GM03348 (cell line): Measurements from ENCODE around the gene PTGER3.
"Not testable (repeated sequence)": the region's sequence is repeated elsewhere in the genome, so short reads cannot be mapped to it uniquely, and the experiment has no call there.

Experiments used
- DNase-seq: peaks from one replicate; pipeline ENCODE4 v3.0.0; 2012; ENCODE audit warnings: low spot score

Gene PTGER3

DNA sequence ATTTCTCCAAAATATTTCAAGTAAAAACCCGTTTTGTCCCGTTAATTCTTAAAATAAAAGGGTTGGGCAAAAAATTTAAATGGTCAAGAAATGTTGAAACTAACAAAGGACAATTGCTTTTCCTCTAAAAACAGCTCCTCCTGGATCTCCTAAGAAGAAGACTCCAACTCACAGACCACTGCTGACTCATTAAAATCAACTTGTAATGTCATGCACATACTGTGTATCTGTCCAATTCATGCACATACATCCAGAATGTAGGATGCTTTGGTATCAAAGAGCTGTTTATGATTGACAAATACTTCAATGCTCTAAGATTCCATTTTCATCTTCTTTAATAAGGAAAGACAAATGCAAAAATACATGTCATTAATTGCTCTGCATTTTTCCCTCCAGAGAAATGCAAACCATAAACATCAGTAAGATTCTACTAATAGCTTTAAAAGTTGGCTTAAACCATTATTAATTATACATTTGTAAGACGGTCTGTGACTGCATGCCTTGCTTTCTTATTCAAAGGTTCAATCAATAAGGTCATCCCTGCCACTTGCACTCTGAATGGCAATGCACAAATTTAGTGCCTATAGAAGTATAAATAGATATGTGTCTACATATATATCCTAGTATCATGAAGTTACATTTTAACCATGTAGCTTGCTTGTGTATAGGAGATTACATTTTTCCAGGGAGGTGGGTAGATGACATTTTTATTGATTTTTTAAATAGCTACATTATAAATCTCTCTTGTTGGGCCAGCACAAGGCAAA is 44.7 kb downstream of the PTGER3 start:
- no peak for DNase-seq

DNA sequence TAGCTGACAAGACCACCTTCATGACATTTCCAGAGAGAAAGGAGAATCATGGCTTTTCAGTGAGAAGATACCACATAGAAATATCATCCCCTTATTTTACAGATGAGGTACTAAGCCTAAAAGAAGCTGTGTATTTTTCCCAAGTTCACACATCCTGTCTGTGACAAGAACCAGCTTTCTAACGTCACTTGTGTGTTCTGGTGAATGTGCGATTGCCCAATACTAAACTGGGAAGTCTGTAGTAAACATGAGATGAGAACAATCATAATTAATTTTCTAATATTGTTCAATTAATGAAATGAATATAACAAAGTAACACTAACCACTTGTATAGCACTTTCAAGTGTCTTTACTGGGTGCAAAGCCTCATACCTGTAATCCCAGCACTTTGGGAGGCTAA is 46.0 kb downstream of the PTGER3 start:
- DNase-seq, result no peak

DNA sequence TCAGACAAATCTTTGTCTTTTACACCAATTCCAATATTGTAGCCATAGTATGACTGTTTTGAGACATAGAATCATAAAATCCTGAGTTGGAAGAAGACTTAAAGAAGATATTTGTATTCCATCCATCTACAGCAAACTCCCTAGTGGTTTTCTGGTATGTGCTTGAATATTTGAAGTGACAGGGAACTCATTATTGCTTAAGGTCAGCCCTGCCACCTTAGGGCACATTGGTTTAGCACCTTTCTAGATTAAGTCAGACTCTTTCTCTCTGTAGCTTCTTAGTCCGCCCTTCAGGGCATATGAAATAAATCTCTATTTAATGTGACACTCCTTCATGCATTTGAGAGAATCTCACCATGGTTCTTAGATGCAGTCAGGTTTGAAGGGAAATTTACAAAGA is 49.8 kb downstream of the PTGER3 start:
- no peak for DNase-seq

DNA sequence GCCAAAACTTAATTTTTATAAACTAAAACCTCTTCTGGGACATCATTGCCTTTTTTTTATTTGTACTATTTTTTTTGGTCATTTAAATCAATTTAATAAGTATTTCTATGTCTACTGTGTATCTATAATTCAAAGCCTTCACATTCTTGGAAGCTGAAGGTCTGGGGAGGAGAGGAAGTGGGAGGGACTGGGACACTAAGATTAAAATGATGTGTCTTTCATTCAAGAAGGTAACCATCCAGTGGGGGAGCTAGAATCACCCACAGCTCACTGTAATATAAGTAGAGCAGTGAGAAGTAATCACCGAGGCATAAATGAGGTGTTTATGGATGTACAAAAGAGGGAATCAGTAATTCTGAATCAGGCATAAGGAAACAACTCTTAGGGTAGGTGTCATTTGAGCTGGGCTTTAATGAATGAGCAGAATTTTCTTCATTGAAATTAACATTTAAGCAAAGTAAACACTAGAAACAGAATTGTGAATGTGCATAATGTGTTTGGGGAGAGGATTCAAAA is 52.8 kb downstream of the PTGER3 start:
- DNase-seq, result no peak

DNA sequence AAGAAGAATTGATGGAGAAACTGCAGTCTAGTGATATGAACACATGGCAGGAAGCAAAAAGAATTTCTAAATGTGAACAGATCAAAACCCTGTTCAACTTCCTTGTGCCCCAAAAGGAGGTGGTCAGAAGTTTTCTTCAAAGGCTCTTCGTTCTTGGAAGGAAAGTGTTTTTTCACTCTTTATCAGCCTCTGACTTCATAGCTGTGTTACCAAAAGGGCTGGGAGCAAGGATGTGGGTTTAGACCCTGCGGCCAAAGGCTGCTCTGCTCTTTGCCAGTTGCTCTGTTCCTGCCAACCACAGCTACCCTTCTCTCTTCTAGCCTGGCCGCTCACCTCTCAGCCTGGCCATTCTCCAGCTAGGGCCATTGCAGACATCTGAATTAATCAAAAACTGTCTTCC is 53.8 kb downstream of the PTGER3 start:
- no peak for DNase-seq

DNA sequence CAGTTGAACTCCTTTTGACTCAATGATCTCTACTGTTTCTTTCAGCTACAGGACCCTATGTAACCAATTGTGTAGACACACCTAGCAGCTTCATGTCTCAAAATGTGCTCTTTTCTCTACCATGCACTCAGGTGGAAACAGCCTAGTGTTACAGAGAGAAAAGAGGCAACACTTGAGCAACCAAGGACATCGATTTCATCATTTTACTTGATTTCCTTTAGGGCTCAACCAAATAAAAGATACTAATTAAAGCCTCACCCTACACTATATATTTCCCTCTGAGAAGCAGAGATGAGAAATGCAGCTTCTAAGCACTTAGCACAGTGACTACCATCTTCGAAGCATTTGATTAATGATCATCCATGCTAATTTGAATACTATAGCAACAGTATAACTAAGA is 55.1 kb downstream of the PTGER3 start:
- no peak for DNase-seq

DNA sequence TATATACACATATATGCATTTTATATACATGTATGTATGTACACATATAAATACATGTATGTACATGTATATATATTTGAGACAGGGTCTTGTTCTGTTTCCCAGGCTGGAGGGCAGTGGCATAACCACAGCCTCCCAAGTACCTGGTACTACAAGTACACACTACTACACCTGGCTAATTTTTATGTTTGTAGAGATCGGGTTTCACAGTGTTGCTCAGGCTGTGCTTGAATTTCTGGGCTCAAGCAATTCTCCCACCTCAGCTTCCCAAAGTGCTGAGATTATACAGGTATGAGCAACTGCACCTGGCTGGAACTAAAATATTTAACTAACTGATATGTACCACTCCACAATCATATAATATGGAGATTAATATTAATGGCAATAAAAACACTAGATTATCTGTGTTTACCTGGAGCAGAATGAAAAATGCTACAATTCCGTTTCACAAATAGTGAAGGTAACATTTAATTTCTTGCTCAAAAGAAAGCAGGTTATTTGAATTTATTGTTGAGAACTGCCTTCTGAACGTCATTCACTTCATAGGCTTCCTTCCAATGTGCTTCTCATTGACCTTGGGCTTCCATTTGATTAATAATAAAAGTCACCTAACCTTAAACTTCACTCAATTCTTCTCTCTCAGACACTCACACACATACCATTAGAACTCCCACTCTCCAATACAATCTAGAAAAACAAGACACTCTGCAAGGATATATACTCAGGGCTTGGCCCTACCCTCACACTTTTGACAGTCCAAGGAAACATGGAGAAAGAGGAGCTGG is 57.0 kb downstream of the PTGER3 start:
- DNase-seq, result no peak

DNA sequence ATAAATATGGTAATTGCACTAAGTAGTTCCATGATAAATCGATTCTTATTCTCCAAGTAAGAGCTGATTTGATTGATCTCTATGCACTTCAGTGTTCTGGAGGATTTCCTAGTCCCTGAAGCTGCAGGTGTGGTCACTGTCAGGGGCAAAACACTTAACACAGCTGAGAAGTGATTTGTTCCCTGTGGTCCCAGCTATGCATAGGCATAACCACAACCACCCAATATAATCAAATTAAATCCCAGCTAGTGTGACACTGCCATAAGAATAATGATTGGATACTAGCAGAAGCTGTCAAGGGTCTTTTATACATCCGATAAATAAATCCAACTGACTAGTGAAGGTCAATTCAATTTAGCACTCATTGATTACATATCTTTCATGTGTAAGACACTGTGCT is 60.1 kb downstream of the PTGER3 start:
- no peak for DNase-seq

DNA sequence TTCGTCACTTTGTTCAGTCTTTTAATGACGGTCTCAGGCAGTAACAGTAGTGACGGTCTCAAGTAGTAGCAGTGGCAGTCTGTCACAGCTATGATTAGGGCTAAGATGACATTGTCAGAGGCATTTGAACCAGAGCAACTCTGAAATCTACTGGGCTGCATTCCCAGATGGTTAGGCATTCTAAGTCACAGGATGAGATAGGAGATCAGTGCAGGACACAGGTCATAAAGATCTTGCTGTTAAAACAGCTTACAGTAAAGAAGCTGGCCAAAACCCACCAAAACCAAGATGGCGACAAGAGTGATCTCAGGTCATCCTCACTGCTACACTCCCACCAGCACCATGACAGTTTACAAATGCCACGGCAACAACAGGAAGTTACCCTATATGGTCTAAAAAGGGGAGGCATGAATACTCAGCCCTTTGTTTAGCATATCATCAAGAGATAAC is 61.8 kb downstream of the PTGER3 start:
- not testable (repeated sequence) for DNase-seq

DNA sequence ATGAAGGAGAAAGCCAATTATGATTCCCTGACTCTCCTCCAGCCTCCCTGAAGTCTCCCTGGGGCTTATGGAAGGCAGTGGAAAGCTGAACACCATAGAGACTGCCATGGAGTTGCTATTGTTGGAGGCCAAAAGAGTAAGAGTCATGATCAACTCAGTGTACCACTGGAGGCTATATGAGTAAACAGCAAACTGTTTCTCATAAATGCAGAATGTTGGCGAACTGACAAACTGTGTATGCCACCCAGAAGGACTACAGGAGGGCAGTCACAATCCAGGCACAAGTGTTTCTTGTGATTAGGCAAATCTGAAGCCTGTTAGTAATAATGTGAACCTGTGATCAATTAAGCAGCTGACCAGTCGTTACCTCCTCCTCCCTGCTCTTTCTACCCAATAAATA is 62.3 kb downstream of the PTGER3 start:
- DNase-seq, result not testable (repeated sequence)

DNA sequence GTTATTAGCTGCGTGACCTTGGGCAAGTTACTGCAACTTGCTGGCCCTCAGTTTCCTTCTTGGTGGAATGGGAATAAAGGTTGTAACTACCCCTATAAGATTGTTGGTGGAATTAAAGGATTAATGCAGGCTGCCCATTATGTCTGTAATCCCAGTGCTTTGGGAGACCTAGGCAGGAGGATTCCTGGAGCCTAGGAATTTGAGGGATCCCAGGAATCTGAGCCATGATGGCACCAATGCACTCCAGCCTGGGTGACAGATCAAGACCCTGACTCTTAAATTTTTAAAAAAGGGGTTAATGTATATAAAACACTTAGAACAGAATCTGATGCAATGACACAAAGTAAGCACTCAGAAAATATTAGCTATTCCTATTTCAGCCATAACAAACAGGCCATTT is 67.3 kb downstream of the PTGER3 start:
- no peak for DNase-seq

DNA sequence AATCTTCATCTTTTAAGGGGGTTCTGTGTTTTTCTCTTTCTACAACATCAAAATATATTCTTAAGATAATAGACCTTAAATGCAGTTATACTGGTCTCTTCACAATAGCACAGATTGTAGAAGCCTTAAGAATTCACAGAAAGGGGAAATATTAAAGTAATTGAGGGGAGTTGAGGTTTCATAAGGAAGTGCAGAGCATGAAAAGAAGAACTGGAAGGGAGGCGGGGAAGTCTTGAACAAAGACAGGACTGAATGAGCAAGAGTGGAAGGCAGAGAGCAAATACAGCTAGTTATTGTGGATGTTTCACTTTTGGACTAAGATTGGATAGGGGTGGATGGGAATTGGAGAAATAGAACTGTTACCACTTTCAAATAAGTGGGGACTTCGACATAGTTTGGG is 67.7 kb downstream of the PTGER3 start:
- DNase-seq, result no peak

DNA sequence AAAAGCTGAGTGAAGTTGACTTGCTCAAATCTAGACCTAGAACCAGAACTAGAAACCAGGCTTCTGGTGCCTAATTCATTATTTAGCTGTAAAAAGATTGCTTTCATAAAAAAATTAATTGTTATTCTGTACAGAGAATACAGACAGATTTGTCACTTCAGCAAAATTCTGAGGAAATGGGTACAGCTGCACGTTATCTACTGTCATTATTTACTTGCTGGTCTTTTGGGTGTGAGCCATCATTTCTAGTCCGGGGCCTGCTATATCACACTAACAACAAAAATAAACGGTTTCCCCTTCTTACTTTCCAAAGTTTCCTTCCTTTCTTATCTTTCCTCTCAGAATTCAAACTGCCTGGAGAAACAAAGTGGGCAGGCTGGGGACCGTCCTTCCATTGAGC is 68.3 kb downstream of the PTGER3 start:
- DNase-seq, result no peak

DNA sequence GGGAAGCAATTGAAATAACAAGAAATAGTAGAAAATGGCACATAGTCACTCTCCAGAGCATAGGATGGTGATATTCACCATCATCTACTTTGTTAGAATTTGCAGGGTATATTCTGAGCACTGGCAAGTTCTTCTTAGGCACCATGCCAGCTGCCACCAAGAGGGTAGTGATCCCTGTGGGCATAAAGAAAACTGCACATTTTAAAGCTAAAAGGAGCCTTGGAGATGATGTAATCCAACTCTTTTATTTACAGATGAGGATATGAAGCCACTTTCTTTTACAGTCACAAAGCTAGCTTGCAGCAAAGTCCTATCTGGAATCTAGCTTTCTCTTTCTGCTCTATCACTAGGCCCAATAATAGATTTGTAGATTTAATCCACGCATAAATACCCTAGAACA is 69.0 kb downstream of the PTGER3 start:
- no peak for DNase-seq

DNA sequence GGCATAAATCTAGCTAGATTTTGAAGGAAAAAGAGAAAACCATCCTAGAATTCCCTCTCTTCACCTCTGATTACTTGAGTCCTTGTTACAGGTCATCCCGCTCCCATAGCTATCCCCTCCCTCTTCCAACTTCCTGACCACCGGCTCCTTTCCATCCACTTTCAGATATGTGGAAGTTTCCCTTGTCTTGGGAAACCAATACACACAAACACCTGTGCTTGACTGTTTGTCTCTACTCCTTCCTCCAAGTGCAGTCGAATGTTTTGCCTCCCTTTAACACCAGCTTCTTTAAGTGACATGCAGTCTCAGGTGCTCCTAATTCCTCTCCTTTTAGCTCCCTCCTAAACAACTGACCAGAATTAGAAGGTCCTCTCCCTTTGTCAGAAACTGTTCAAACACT is 70.0 kb downstream of the PTGER3 start:
- no peak for DNase-seq

DNA sequence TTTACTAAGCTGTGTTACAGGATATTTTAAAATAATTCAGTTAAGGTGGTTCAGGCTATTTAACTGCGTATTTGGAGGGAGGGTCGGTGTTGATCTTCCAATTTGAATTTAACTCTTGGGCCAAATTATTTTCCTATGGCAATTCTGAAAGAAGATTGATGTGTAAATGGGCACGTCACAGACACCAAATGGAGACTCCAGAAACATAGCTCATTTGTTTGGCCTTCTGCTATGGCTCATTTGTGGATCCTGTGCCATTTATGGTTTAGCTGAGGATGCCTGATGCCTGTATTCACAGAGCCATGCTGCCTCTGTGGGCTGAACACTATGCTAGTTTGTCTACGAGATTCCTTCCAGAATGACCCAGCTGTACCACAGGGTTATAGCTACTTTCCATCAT is 70.6 kb downstream of the PTGER3 start:
- no peak for DNase-seq

DNA sequence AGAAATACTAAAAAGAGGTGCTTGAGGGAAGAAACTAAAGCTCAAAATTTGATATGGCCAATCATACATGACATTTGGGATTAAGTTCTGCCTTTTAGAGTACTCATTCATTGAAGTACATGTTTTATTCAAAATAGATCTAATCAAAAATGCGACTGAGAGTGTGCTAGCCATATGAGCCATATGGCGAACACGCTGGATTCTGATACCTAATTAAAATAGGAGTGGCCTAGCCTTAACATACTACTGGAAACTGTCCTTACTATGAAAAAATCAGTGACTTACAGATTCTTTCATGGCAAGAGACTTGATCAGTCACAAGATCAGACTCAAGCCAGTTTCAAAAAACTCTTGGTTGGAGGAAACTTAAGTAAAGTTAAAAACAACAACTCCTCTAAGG is 73.9 kb downstream of the PTGER3 start:
- no peak for DNase-seq

DNA sequence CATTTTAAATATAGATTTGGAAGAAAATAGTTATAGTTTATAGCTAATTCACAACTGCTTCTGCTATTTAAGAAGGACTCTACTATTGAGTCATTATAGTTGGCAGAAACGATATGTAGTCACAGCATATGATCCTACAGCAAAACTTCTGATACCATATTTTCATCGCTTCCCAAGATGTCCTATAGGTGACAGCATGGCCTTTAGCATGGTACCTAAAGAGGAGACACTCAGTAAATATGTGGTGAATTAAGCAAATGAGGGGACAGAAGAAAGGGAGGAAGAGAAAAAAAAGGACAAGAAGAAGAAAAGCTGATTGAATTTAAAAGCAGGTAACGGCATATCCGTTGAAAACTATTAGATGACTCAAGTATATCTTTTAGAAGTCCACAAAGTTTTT is 77.2 kb downstream of the PTGER3 start:
- no peak for DNase-seq

DNA sequence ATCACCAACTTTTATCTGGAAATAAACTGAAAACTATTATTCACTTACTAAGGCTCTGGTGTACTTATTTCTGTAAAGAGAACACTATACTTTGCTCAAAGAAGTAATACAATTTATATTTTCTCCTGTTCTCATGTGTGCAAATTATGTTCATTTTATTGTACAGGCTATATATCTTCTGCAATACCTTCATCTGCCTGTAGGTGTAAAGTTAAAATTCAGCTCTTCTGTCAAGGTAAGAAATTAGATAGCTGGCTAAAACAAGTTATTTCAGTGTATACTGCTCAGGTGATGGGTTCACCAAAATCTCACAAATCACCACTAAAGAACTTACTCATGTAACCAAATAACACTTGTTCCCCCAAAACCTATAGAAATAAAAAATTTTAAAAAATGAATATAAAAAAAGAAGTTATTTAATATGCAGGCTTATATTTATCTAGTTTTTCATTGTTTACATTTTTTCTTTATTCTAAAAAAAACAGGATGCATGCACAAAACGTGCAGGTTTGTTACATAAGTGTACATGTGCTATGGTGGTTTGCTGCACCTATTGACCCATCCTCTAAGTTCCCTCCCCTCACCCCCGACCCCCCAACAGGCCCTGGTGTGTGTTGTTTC is 81.5 kb downstream of the PTGER3 start:
- no peak for DNase-seq

DNA sequence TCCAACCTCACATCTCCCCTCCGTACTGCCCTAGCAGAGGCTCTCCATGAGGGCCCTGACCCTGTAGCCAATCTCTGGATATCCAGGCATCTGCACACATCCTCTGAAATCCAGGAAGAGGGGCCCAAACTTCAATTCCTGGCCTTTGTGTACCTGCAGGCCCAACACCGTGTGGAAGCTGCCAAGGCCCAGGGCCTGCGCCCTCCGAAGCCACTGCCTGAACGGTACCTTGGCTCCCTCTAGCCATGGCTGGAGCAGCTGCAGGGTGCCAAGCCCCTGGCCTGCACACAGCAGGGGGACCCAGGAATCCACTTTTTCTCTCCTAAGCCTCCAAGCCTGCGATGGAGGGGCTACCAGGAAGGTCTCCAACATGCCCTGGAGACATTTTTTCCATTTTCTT is 84.2 kb downstream of the PTGER3 start:
- DNase-seq, result no peak

DNA sequence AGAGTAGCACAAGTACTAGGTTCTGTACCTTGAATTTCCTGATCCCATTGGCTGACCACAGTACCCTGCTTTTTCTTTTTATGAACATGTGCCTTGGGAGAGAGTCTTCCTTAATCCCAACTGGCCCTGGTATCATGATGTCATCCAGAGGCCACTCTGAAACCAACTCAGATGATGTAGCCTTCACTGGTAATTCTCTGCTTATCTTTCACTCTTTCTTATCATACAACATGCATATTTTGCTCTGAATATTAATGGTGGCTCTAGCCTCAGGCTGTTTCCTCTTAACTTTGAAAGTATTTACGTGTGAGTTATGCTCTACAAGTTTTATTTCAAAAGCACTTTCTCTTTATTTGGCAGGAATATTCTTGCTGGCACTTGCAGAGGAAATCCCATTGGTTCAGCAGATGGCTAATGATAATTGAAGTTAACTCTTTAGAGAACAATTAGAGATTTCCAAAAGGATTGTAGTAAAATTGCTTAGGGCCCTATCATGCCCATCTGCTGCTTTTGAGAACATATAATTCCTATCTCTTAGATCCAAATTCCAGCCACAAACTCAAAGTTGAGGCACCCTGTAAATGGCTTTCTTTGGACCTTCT is 86.1 kb downstream of the PTGER3 start:
- no peak for DNase-seq

DNA sequence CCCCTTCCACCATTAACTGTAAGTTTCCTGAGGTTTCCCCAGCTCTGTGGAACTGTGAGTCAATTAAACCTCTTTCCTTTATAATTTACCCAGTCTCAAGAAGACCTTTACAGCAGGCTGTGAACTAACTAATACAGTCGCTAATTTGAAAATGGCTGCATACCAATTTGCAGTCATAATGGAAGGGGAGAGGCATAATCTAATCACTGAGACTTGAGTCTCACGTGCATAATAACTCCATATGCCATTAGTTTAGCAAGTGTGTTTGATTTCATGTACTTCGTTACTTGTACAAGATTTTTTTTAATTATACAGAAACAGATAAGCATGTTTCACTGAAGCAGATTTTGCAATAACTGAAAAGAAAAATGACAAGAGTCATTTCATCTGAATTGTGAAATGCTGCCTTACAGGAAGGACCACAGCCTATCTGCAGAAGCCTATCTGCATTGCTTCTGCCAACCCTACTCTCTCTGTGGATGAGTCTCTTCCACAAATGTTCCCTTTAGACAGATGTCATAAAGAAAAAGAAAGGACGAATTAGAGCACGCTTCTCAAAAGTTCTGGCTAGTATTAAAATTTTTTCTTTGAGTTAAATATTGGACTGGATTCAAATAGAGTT is 99.1 kb downstream of the PTGER3 start:
- no peak for DNase-seq
